Amniotic stem cell (primary cell): Measurements from ENCODE around the gene TNNT2.

ENCODE experiments used
- DNase-seq: peaks from one replicate; lab custom pipeline; 2025; lab: John Stamatoyannopoulos, UW

The TNNT2 gene

DNA sequence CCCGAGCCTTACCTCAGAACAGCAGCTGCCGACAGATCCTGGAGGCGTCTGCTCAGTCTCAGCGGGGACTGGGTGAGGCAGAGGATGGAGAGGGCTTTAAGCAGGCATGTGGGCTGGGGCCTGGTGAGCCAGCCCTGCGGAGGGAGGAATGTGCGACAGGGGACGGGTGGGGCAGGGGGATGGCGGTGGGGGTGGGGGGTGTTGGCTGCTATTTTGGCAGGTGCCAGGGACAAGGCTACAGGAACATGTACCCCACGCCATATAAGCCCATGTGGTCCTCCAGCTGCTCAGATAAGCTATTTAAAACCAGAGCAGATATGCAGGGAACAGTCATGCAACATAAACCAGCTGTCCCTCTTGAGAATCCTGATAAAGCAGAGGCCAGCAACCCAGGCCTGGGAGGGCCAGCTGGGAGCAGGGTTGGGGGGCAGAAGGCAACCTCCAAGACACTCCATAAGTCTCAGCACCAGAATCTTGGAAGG, at the start of gene TNNT2:
TSS of gene TNNT2 (minus strand) at position 70 of the 482 bp plus-strand sequence. CDS start 4,426 bp downstream, outside the sequence.
- no peak for DNase-seq

DNA sequence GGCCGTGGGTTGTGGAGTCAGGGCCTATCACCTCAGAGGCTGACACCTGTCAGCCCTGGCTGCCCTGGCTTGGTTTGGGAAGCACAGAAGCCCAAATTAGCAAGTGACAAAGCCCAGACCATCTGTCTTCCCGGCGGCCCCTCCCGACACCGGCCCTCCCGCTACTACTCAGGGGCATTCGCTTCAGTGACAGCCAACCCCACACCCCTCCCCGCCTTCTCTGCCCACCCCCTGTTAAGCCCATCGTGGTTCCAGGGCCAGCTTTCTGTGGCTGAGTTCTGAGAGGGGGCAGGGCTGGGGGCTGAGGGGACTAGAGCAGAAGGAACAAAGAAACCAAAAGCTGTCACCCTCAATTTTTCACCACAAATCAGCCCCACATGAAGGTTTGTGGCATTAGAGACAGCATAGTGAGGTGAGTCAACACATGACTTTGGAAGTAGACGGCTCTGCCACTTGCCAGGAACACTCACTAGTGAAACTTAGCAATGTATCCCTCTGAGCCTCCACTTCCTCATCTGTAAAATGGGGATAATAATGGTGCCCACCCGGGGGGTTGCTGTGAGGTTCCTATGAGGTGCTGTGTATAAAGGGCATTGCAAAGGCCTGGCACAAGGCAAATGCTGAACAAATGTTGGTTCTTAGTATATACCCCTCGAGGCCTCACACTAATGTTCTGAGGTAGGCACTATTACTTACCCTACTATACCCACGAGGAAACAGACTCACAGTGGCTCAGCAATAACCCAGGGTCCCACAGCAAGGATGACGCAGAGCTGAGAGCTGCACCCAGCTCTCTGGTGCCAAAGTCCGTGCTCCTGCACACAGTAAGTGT, 49.2 kb upstream of the TNNT2 start:
- DNase-seq, result no peak

DNA sequence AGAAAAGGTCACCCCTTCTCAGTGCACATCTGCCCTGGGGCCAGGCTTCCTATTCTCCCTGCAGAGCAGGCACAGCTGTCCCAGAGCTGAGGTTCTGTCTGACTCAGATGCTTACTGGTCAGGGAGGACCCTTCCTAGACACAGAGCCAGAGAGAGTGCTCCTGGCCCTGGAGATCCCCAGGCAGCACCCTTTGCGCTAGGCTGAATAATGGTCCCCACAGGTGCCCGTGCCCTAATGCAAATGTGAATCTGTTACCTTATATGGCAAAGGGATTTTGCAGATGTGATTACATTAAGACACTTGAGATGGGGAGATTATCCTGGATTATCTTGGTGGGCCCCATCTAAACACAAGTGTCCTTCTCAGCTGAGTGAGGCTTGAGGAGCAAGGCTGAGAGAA, 46.7 kb upstream of the TNNT2 start:
- no peak for DNase-seq

DNA sequence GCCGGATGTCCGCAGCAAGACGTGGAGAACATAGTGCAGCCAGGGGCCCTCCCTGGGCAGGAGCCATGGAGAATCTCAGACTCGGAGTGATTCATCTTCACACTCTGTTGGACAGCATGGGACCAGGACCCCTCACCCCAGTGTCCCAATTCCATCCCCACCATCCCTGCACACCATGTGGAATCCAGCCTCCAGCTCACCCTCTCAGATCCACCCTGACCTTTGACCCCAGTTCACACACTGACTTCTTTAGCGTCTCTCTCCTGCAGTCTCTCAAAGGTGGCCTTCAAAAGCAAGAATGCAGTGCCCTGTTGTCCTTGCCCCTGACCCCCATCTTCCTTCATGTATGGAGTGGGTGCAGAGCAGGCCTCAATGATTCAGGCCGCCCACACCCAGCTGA, 46.2 kb upstream of the TNNT2 start:
- no peak for DNase-seq

DNA sequence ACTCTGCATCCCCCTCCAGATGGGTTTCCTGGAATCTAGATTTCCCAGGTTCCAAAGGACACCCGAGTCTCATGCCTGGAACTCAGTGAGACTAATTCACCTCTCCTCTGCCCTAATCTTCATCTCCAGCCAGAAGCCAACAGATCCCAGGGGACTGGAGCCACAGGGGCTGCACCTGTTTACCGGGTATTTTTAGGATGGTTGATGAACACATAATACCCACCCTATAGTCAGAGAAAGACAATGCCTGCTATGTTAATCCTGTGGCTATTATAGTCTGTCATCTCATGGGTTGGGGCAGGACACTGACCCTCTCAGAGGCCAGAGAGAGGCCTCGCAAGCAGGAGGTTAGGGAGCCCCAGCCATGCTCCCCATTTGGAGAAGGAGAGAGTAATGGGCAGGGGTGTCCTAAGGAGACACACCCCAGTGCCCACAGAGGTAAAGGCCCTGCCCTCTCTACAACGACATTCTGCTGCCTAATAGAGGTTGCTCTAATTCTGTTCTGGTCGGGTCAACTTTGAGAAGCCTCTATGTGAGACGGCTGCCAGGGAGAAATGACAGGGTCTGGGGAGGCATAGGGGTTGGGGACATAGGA, 45.1 kb upstream of the TNNT2 start:
- DNase-seq, result no peak

DNA sequence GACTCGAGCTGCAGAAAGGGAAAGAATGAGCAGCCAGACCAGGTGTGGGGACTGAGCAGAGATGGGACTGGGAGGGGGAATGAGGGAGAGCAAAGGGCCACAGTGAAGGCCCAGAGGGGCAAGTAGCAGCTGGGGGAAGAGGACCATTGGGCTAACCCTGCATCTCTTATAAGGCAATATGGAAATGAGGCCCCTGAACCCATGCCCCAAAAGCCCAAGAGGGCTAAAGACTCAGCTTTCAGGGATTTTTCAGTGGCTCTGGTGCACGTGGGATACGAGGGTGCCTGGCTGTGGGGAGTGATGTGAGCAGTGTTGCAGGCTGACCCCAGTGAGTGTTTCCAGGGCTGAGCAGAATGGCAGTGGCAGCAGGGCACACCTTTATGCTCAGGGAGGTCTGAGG, 44.5 kb upstream of the TNNT2 start:
- DNase-seq, result no peak

DNA sequence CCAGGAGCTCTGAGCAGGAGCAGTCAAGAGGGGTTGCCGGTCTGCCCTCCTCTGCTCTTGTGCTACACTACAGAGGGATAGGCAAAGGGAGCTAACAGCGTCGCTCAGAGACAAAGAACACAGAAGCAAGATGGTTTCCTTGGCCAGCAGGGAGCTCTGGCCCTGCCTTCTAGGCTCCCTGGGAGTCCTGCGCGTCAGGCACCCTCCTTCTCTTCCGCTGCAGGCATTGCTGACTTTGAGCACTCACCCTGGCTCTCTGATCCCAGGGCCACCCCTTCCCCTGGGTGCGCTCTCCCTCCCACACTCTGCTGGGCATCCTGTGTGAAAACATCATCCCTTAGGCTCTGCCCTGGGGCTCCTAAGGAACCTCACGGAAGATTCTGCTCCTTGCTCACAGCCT, 43.6 kb upstream of the TNNT2 start:
- DNase-seq, result no peak

DNA sequence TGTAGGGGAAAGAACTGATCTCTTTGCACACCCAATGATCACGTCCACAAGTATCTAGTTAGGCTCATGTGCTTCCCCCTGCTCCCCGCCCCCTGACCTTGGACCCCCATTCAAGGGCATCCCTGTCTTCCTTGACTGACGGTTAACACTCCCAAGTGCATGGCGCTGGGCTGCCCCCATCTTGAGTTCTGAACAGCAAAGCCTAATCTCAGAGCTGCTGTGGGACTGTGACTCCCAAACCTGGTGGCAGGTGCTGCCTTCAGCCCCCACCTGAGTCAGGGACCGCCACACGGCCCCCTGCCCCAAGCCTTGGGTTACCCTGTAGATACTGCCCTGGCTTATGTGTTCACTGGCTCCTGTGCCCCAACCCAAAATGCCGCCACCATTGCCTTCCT, 43.1 kb upstream of the TNNT2 start:
- DNase-seq, result no peak

DNA sequence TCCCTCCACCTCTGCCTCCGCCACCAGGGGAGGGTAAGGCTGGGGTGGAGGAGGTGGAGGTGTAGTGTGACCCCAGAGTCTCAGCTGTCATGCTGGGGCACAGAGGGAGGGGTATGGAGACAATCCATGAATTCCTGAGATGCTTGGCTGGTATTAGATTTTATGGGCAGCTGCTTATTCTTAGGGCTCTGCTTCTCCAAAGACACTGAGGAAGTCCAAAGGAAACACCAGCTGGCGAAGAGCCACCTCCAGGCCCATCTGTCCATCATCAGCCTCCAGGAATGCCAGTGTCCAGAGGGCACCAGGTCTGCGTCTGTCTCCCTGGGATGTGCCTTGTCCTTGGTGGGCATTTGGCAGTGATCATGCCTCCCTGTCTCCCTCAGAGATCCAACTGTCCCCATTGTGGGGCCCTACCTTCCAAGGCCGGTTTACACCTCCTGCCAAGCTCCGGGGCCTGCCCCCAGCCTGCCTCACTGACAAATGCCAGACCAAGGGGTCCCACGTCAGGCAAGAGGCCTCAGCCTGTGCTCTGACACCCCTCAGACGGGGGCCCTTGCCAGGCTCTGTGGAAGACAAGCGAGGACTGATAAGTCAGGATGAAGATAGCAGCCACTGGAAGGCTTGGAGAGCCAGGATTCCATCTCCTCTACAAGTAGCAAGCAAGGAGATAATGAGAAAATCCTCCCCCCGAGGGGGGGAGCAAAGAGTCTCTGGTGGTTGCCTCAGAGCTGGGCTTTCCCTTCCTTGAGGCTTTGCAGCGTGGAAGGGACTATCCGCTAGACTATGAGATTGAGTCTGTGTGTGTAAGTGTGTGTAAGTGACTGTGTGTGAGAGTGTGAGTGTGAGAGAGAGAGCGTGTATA, 42.5 kb upstream of the TNNT2 start:
- no peak for DNase-seq

DNA sequence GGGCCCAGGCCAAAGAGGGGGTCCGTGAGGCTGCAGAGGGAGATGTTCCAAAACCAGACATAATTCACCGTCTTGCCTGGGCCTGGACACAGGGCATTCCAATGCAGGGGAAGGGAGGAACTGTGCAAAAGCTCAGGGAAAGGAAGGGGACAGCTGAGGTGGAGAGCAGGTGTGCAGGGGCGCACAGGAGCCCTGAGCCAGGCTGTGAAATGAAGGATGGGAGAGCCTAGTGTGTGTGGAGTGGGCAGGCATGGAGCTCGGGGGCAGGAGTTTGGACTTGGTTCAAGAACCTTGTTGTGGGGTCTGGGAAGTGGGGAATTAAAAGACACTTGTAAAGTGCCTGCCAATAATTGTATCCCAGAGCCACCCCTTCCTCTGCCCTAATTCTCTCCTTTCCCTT, 41.8 kb upstream of the TNNT2 start:
- DNase-seq, result no peak

DNA sequence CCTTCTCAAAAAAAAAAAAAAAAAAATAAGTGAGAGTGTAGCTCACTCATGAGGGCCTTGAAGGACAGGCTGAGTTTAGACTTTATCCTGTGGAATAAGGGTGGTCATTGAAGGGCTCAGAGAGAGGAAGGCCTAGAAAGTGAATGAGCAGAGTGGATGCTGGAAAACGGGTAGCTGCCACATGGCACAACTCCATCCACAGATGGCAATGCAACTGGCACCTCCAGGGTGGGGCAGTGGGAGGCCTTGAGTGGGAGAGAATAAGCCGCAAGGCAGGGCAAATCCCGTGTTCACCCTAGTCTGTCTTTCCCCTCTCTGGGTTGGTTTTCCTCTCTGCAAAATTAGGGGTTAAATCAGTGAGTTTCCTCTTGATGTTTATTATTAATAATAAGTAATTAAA, 41.0 kb upstream of the TNNT2 start:
- DNase-seq, result no peak

DNA sequence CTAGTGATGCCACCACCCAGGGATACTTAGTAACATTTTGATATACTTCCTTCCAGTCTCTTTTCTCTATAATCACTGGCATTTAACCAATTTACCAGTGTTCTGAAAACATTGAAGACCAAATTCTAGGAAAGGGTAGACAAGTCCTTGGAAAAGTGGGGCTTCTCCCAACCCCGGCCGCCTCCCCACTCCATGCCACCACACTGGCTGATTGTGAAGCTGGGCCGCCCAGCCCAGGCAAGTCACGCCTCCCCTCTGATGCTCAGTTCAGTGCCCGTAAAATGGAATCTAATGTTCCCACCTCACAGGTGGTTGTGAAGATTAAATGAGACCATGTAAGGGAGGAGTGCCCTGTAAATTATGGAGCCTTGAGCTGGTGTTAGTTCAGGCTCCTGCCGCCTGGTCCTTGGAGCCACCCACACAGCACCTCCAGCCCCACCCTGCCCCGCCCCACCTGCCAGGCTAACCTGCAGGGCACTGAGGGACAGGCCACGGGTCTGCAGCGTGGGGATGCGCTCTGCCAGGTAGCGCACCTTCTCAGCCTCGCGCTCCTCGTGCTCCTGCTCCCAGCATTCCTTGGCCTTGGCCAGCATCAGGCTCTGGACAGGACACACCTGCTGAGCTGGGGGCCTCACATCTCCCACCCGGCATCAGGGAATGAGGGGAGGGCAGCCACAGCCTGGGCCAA, 36.7 kb upstream of the TNNT2 start:
- DNase-seq, result no peak

DNA sequence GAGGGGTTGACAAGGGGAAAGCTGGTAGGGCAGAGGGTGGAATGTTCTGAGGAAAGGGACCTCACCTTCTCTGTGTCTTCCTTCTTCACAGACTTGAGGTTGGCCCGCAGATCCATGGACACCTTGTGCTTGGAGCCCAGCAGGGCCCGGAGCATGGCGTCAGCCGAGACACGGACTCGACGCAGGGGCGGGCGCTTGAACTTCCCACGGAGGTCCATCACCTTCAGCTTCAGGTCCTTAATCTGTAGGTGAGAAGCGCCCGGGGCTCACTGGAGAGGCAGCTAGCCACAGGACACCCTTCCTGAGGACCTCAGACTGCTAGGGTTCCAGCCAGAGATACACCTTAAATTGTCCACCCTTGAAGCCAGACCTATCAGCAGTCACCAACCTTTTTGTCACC, 33.8 kb upstream of the TNNT2 start:
- no peak for DNase-seq

DNA sequence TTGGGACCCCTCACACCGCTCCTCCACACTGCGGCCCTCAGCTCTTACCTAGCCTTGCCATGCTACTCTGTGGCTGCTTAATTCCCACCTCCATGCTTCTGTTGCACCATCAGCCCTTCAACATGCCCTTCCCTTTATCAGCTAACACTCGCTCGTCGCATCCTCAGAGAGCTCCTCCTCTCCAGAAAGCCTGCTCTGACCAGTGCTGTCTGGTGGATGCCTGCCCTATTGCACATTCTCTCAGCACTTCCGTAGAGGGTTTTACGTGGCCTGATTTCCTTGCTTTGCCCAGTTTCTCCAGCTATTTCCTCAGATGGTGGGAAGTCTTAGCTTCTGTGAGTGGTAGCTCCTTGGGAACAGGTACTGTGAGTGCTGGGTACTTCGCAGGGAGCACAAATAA, 32.0 kb upstream of the TNNT2 start:
- no peak for DNase-seq

DNA sequence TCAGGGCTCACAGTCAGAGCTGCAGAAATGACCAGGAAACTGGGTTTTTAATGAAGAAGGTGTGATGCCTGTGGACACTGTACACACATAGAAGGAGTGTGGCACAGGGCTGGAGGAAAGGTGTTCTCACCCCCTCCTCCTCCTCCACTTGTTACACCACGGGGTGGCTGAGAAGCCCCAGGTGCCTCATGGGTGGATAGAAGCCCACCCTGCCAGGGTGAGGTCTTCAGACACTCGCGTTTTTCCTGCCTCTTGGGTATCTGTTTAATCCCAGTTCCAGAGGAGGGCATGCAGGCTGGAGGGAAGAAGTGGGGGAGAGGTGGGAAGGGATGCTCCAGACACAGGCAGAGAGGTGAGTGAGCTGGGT, 31.3 kb upstream of the TNNT2 start:
- no peak for DNase-seq

DNA sequence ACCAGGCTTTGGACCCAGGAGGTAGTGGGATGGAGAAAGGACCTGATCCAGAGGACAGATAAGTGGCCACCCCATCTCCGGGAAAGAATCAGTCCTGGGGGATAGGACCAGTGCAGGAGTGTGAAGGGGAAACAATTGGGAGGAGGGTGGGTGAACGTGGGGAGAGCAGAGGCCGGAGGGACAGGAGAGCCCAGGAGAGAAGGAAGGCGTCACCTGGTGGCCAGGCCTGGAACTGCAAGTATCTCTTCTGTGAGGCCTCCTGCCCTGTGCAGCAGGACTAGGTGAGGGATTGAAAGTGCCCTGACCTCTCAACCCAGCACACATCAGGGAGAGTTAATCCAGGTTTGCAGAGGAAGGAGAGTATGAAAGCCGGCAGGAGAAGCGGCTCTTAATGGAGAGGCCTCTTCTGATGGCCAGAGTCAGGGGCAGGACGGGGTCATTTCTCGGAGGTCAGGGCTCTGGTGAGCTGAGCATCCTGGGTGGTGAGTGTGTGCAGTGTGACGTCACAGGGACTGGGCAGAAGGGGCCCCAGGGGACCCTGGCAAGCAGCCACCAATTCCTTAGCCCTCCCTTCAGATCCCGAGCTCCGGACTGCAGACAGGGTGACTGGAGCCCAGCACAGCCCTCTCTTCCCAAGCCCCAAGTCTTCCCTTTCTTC, 30.8 kb upstream of the TNNT2 start:
- peak; percentile 30 for DNase-seq

DNA sequence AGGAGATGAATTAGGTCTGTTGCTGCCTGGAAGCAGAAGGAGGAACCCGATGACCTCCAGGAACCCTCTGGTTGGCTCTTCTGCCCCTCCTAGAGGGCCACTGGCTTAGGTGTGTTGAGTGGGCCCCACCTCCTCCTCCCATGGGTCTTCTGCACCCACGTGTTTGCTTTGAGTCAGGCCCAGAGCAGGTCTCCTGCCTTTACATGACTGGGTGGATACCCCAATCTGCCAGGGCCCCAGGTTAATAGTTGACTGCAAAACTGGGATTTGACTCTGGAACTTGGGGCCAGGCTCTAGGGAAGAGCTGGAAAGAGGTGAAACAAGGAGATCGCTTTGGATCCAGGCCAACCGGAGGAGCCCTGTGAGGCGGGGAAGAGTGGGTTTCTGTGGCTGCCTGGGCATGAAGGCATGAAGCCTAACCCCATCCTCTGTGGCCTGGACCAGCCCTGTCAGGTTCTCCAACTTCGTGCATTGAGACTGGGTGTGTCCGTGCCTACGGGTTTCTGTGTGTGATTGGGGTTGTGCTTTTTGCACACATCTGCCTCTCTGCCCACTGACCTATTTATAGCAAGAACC, 29.4 kb upstream of the TNNT2 start:
- no peak for DNase-seq

DNA sequence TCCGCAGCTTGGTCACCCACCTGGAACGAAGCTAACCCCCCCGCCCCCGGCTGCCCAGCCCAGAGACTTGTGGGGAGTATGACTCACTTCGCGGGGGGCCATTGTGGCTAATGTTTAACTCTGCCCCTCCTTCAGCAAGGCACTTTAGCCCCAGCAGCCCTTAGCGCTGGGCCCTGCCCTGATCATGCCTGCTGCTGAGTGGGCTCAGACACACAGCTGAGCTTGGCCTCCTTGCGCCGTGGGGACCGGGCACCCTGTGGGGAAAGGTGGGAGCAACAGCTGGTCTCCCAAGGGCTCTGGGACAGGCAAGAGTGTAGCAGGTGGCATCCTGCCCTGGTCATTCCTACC, 28.0 kb upstream of the TNNT2 start:
- no peak for DNase-seq

DNA sequence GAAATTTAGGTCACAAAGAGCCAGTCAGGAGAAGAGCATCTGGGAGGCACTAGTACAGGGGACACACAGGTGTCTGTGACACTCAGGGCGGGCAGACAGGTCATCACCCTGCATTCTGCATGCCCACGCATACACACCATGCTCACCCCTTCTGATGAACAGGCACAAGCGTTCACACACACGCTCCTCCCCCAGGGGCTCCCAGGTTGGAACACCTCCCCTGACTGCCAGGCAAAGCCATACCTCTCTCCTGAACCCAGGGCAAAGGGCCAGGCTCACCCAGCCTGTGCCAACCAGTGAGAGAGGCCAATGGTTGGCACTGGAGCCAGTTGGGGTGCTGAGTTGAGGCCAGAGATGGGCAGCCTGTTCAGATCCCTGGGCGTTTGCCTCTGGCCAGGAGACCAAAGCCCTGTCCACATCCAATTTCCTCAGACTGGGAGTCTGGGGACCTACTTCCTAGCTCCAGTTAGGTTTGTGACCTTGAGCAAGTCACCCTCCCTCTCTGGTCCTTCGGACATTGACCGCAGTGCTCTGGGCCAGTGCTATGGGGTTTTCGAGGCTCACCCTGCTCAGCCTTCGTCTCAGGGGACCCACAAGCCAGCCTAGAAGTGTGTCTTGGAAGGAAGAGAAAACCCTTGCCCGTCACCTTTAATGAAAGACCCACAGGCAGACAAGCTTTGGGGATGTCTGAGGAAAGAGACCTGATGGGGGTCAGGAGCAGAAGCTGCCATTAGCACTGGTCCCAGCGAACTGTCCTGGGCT, 27.4 kb upstream of the TNNT2 start:
- DNase-seq, result no peak

DNA sequence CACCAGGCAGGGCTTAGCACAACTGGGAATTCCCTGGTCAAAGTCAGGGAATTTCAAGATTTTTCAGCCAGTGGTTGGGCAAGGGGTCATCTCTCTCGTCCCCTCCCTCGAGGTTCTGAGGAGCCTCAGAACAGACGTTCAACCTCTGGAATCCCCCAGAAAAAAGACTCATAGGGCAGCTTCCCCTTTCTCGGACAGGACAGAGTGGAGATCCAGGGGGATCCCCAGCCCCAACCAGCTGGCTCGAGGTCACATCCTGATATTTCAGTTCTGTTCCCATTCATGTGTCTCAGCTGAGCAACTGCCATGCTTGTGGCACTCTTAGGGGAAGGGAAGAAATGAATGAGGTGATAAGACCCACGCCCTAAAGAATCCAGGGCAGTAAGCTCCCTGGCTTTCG, 26.6 kb upstream of the TNNT2 start:
- no peak for DNase-seq

DNA sequence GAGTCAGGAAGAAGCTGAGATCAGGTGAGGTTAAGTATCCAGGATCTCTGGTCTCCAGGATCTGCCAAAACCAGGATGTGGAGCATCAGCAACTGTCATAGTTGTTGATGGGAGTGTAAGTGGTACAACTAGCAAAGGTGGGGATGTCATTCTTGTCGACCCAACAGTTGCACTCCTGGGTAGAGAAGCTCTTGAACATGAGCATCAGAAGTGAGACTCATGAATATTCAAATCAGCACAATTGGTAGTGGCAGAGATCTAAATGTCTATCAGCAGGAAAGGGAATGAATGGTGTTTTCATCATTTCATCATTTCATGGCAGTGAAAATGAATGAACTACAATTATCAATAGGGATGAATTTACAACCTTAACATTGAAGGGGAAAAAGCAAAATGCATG, 25.9 kb upstream of the TNNT2 start:
- no peak for DNase-seq
